HG03342 (cell line): Measurements from ENCODE around the gene TMC8.

Experiments
- ATAC-seq: cut with Tn5 transposase; IDR thresholded peaks from one replicate; pipeline ENCODE4 v1.9.1; 2021; ENCODE audit warnings: mild to moderate bottlenecking, moderate library complexity; ENCODE audit not compliant: unreplicated experiment

Gene TMC8

DNA sequence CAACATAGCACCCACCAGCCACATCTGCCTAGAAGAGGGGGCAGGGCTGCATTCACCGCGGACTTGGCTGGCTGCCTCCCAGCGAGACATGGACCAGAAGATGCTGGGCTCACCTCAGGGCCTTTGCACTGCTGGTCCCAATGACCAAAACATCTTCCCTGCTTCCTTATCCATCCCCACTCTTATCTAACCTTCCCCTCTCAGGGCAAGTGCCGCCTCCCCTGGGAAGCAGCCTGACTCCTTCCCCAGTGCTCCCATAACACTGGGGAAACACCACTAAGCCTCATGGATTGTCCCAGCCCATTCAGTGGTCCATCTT is 7.7 kb upstream of the TMC8 start:
- no peak for ATAC-seq

DNA sequence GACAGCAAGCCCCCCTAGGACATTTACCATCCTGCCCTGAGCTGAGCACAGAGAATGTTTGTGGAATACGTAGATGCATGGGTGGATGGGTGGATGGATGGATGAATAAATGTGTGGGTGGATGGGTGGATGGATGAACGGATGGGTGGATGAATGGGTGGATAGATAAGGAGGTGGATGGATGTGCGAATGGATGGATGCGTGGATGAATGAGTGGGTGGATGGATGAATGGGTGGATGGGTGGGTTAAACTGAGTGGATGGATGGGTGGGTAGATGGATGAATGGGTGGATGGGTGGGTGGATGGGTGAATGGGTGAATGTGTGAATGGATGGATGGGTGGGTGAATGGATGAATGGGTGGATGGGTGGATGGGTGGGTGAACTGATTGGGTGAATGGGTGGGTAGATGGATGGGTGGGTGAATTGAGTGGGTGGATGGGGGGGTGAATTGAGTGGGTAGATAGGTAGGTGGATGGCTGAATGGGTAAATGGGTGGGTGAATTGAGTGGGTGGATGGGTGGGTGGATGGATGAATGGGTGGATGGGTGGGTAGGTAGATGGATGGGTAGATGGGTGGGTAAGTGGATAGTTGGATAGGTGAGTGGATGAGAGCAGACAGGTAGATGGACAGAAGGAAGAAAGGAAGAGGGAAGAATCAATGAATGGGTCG is 7.2 kb upstream of the TMC8 start:
- ATAC-seq: no peak

DNA sequence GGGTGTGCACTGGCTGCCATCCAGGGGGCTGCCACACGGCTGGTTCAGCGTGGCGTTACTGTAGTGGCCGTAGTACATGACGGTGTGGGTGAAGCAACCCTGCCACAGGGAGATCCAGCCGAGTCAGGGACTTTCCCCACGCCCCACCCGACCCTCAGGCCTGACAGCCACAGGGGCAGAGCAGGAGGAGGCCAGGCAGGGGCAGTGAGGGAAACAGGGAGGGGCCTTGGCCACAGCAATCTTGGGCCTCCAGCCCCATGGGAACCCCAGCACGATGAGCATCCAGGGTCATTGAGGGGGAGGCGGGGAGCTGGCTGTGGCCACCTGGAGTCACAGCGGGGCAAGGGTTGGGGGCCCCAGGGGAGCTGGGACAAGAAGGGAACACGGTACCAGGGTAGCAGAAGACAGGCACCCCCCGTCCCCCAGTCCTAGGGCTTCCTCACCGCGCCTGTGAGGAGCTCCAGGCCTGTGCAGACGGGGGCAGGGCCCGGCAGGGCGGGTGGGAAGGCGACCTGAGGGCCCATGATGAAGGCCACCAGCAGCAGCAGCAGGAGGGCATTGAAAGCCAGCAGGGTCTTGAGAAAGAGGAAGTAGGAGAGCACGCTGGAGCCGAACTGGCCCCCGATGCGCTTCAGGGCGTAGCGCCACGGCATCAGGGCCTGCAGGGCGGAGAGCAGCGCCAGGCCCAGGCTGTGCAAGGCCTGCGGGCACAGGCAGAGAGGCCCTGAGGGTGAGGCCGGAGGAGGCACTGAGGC is 6.3 kb upstream of the TMC8 start:
- ATAC-seq: no peak

DNA sequence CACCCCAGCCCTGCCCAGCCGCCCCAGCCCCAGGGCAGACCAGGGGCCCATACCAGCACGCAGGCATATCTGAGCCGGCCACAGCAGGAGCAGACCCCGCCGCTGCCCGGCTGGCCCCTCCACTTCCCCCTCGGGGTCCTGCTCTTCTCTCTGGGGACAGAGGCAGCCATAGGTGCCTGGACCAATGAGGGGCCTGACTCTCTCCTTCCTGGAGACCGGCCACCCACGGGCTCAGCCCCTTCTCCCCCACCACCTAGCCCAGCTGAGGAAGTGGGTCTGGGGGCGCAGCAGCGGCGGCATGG is 5.8 kb upstream of the TMC8 start:
- no peak for ATAC-seq

DNA sequence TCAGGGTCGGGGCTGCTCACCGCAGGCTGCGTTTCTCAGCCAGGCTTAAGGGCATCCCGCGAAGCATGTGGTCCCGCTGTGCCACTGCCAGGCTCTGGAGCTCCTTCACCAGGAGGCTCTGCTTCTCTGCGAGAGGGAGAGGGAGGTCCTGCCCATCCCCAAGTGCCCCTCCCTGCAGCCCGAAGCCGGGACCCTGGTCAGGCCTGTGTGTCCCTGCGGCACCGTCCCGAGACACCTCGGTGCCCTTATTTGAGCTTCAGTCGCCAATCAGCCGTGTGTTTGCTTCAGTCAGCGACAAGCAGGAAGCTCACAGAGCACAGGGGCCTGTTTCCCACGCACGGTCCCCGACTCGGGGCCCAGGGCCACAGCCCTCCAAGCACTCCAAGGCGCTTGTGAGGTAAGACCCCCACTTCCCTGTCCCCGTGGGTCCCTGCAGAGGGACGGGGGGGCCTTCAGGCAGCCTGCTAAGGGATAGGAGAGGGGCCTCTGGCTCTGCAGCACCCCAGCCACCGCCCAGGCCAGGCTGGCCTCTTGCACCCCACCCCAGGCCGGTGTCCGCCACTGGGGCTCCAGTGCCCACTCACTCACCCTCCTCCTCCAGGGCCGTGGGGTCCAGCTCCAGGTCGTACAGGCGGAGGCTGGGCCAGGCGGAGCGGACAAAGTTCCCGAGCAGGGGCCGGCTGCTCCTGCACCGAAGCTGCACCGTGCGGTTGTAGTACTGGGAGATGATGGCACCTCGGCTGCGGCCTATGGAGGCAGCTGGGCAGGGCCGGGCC is 5.2 kb upstream of the TMC8 start:
- no peak for ATAC-seq

DNA sequence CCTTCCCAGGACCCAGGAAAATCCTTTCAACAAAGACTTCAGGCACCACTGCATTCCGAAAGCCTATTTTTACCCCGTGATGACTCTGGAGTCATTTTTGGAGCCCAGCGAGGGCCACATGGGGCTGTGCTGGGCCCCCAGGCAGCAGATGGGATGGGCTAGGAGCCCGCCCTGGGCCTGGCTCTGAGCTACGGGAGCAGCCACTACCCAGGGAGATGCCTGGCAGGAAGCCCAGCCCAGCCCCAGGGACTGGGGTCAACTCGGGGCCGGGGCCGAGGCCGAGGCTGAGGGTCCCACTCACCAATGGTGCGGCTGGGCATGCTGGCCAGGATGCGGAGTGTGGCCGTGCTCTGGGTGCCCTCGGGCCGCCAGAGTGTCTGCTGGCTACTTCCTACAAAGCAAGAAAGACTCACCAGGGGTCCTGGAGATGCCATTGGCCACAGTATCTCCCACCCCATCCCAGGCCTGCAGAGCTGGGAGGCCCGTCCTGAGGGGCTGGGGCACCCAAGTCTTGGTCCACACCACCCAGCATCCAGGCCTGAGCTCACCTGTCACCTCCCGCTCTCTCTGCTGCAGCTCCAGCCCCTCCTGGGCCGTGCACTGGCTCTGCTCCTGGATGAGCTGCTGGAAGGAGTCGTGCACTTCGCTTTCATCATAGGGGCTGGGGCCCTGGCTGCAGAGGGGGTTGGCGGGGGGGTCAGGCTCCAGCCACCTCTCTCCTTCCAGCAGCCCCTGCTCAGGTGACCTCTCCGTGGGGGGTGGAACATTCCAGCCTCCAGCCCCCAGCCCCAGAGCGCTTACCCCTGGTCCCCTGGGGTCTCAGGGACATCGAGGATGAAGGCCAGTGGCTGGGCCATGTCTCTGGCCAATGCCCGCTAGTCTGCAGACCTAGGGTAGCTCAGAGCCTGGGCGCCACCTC is 4.3 kb upstream of the TMC8 start:
- no peak for ATAC-seq

DNA sequence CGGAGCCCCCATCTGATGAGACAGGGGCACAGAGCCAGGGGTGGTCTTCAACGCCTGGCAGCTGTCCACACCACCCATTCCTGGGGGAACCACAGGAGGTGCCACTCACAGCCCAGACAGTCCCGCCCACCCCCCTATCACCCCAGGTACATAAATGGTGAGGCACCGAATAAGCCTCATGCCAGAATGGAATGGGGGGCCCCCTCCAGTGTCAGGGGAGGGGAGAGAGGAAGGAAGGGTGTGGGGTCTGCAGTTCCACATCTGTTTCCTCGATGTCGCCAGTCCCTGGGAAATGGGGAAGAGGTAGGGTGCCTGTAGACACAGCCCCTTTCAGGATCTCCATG is 3.7 kb upstream of the TMC8 start:
- no peak for ATAC-seq

DNA sequence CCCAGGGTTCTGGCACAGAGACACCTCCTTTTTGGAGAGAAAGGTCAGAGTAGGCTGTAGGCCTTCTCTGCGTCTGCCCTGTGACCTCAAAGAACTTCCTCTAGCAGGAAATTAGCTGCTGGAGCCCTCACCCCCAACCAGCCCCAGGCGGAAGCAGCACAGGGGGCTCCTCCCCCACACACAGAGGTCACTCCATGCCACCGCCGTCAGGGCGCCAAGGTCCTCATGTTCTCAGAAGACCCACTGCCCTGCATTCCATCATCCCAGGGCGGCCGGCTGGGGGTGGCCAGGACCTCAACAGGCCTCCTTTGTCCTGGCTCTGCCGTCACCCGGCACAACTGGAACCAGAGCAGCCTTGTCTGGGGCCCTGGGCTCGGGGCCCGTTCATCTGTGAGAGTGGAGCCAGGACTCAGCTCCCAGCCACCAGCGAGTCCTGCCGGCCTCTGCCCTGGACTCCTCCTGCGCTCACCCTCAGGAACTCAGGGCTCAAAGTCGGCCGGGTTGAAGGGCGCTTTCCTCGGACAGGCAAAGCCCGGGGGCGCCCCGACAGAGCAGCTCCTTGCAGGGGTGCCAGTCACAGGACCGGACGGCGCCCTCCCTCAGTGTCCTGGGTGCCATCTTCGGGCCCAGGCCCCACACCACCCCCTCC is 3.2 kb upstream of the TMC8 start:
- no peak for ATAC-seq

DNA sequence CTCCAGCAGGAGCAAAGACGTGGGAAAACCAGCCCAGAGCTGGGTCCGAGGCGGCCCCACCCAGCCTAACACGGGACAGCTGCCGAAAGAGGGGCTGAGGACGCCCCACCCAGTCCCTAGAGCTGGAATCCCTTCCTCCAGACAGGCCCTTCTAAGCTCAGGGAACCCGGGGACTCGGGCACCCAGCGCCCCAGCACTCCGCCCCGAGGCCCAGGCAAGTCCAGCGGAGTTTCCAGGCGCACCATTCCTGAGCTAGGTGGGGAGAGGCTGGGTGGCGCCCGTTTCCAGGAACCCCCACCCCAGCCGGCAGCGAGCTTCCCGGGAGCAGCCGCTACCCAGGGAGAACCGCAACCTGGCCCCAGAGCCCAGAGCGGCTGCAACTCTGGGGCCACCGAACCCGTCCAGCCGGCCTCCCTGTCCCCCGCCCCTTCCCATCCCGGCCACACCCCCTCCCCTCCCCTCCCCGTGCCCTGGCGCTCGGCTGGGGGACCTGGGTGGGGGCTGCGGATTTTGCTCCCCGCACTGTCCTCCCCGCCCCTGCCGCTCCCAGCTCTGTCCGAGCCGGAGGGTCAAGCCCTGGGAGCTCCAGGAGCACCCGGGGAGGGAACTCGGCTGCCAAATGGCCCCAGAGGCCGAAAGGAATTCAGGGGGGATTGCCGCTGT is 2.6 kb upstream of the TMC8 start:
- ATAC-seq: no peak

DNA sequence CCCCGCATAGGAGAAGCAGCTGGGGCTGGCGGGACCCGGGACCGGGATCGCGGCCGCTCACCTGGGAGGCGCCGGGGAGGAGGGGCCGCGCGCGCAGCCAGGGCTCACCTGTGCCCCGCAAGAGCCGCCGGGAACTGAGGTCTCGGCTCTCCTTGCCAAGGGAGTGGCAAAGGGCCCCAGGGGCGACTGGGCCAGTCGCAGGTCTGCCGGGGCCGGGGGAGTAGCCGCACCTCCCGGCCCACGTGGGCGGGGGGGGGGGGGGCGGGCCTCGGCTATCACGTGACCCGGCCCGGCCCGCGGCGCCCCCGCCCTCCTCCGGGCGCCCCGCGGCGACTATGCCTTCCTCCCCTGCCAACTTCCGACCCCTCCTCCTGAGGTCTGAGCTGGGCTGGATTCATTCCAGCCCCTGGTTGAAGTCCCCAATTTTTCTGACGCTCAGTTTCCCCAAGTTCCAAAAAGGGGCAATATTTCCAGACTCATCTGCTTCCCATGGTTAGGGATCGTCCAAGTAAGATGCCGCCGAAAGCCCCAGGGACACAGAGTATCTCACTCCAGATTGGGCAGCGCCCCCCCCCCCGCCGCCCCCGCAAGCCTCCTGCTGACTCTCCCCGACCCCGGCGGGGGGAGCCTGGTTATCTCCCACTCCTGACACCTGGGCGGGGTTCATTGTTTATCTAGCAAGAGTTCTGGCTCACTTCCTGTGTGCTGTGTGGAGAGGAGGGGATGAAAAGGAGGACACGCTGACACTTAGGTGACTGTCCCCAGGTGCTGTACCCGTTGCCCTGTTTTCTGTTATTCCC is 1.8 kb upstream of the TMC8 start, which contains the start of gene TMC6:
Gene TMC6, minus strand, starts transcription at position 205 of the 800 bp plus-strand sequence. CDS start 1,923 bp downstream, outside the sequence.
- peak; percentile 21 for ATAC-seq

DNA sequence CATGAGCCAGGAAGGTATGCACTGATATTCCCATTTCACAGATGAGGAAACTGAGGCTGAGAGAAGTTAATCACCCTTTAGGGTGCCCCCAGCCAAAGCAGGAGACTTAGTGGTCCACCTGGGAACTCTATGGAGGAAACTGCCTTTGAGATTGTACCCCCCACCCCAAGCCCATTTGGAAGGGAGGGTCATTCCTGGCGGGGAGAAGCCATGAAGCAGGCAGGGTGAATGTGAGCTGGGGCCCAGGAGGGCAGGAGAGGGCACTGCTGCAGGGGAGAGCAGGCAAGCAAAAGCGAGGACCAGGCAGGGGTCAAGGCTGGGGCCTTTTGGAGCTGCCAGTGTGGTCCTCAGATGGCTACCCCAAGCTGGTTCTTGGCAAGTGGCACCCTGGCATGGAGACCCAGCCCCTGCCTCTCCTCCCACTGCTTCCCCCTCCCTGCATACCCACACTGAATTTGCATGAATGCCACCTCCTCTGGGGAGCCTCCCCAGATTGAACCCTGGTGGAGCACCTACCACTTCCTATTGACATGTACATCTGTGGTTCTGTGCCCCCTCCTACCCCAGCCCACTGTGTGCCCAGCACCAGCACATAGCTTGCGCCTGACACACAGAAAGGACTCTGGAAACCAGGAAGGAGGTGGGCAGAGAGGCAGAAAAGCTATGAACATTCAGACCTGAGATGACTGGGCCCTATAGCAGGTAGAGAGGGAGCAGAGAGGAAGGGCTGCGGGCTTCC is 1.1 kb upstream of the TMC8 start:
- no peak for ATAC-seq

DNA sequence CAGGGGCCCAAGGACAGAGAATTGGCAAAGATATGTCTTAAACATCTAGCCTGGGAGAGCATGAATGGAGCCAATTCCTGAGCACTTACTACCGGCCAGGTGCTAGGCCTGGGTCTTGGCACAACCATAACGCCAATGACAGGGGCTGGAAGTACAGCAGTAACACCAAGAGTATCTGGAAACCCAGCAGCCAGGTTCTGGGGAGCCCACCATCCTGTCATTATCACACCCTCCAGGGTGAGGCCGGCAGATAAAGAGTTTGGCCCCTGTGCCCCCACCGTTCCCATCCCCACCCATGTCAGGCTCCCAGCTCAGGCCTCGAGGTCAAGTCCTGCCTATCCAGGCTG is 508 bp upstream of the TMC8 start:
- no peak for ATAC-seq

DNA sequence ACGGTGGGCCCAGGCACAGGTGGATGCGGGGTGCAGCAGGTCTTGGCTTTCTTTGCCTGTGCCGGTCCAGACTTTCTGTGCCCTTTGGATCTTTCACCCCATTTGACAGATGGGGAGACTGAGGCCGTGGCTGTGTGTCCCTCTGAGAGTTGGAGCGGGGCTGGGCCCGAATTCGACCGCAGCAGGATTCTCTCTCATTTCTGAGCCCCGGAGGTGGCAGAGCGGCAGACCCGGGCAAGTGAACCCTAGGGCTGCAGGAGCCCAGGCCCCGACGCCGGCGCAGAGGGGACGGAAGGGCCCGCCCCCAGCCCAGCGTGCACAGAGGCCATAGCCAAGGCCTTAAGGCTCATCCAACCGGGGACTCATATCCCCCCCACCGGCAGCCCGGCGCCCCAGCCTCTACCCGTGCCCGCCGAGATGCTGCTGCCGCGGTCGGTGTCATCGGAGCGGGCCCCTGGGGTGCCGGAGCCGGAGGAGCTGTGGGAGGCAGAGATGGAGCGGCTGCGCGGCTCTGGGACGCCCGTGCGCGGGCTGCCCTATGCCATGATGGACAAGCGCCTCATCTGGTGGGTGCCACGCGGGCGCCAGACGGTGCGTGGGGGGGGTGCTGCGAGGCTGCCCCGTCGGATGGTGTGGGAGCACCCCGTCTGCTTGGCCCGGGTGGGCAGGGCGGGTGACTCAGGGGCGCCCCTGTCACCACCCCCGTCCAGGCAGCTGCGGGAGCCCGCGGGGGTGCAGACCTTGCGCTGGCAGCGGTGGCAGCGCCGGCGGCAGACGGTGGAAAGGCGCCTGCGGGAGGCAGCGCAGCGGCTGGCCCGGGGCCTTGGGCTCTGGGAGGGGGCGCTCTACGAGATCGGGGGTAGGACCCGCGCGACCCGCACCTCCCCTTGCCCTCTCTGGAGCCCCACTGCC is 857 bp downstream of the TMC8 start:
- ATAC-seq: no peak

DNA sequence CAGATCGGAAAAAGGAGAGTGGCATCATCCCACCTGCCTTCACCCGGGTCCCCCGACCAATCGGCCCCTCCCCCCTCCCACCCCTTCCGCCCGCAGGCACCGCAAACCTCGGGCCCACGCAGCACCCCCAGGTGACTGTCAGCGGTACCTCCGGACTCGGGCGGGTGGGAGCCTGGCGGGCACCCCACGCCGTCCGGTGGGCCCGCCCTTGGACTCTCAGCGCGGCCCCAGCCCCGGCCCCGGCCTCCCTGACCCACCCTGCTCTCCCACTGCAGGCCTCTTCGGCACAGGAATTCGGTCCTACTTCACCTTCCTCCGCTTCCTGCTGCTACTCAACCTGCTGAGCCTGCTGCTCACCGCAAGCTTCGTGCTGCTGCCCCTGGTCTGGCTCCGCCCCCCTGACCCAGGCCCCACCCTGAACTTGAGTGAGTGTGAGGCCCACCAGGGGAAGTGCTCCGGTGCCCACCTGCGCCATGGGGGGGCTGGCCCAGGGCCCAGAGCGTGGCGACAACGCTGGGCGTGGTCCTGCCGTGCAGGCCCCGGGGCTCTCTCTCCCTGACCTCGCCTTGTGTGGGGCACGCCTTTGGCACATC is 1.6 kb downstream of the TMC8 start:
- no peak for ATAC-seq

DNA sequence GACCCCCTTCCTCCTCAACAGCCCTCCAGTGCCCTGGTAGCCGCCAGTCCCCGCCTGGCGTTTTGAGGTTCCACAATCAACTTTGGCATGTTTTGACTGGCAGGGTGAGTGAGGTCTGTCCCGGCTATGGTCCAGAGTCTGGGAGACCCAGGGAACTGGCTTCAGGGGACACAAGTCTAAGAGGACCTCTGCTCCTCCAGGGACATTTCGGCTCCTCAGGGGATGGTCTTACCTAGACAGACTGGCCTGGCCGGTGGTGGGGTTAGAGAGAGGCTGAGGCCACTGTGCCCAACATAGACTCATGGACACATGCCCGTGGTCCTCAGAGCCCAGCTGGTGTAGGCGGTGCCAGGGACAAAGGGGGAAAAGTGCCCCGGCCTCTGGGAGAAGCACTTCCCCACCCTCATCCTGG is 2.2 kb downstream of the TMC8 start:
- no peak for ATAC-seq

DNA sequence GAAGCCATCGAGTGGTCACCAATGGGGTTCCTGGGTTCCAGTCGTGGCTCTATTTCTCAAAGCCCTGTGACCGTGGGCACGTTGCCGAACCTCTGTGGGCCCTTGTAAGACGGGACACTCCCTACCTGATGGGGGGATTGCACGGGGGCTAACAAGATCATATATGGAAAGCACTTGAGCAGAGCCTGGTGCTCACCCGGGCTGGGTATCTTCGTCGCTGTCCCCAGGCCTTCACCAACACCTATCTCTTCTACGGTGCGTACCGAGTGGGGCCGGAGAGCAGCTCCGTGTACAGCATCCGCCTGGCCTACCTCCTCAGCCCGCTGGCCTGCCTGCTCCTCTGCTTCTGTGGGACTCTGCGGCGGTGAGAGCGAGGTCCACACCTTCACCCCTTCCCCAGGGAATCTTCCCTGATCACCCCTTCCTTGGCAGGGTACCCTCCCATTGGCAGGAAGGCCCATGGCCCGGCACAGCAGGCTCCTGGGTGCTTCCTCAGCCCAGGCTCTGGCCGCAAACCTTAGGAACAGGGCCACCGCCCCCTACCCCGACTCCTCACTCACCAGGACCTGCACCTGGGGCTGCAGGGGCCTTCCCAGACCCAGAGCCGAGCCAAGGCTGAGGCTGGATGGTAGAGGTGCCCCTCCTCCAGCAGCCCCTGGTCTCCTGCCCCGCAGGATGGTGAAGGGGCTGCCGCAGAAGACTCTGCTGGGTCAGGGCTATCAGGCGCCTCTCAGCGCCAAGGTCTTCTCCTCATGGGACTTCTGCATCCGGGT is 2.8 kb downstream of the TMC8 start:
- no peak for ATAC-seq
